ENCODE measurements around the gene CD6.
A peak's percentile ranks its signal among the peaks of the same experiment; 100 is the strongest.
"Not testable (repeated sequence)": the region's sequence is repeated elsewhere in the genome, so short reads cannot be mapped to it uniquely, and the experiment has no call there.

Gene CD6

GRCh38 chr11:60953781-60954180 lies 17.7 kb upstream of the CD6 start:
- DNase-seq (ENCODE audit: low spot score): peak; percentile 87

GRCh38 chr11:60954421-60954820 lies 17.1 kb upstream of the CD6 start:
- no peak for DNase-seq (ENCODE audit: low spot score)

GRCh38 chr11:60955571-60955970 lies 15.9 kb upstream of the CD6 start:
- no peak for DNase-seq (ENCODE audit: low spot score)

- no peak for DNase-seq (ENCODE audit: low spot score)
Measured at GRCh38 chr11:60957188-60957587, 14.3 kb upstream of the CD6 start.

GRCh38 chr11:60959431-60959830 lies 12.0 kb upstream of the CD6 start:
- no peak for DNase-seq (ENCODE audit: low spot score)

GRCh38 chr11:60960405-60960804 lies 11.1 kb upstream of the CD6 start:
- DNase-seq (ENCODE audit: low spot score): no peak

GRCh38 chr11:60964801-60965200 lies 6.7 kb upstream of the CD6 start:
- DNase-seq (ENCODE audit: low spot score): no peak

- no peak for DNase-seq (ENCODE audit: low spot score)
Measured at GRCh38 chr11:60966890-60967289, 4.6 kb upstream of the CD6 start.

GRCh38 chr11:60968223-60968622 lies 3.3 kb upstream of the CD6 start:
- DNase-seq (ENCODE audit: low spot score): no peak

- peak; percentile 41 for DNase-seq (ENCODE audit: low spot score)
Measured at GRCh38 chr11:60970369-60970774, 1.1 kb upstream of the CD6 start.

- no peak for DNase-seq (ENCODE audit: low spot score)
Measured at GRCh38 chr11:60970890-60971289, 590 bp upstream of the CD6 start.

- no peak for DNase-seq (ENCODE audit: low spot score)
Measured at GRCh38 chr11:60972182-60973030, 926 bp downstream of the CD6 start.

GRCh38 chr11:60973699-60974098 lies 2.2 kb downstream of the CD6 start:
- DNase-seq (ENCODE audit: low spot score): no peak

- DNase-seq (ENCODE audit: low spot score): not testable (repeated sequence)
Measured at GRCh38 chr11:60974316-60974715, 2.8 kb downstream of the CD6 start.

GRCh38 chr11:60974726-60975125 lies 3.2 kb downstream of the CD6 start:
- DNase-seq (ENCODE audit: low spot score): no peak

- no peak for DNase-seq (ENCODE audit: low spot score)
Measured at GRCh38 chr11:60977224-60977623, 5.7 kb downstream of the CD6 start.

GRCh38 chr11:60977836-60978235 lies 6.4 kb downstream of the CD6 start:
- no peak for DNase-seq (ENCODE audit: low spot score)

- DNase-seq (ENCODE audit: low spot score): no peak
Measured at GRCh38 chr11:60978546-60979380, 7.3 kb downstream of the CD6 start.

- DNase-seq (ENCODE audit: low spot score): no peak
Measured at GRCh38 chr11:60981515-60981914, 10.0 kb downstream of the CD6 start.

- DNase-seq (ENCODE audit: low spot score): no peak
Measured at GRCh38 chr11:60982184-60982583, 10.7 kb downstream of the CD6 start.

GRCh38 chr11:60984149-60984548 lies 12.7 kb downstream of the CD6 start:
- no peak for DNase-seq (ENCODE audit: low spot score)

- DNase-seq (ENCODE audit: low spot score): no peak
Measured at GRCh38 chr11:60984636-60985035, 13.2 kb downstream of the CD6 start.

GRCh38 chr11:60985501-60985900 lies 14.0 kb downstream of the CD6 start:
- no peak for DNase-seq (ENCODE audit: low spot score)

Measured in RKO (cell line).